ENCODE results near the gene RPS15.

- TF ChIP-seq POLR2A (IDR thresholded peaks at IDR 0.05) (no peak), CTCF (IDR thresholded peaks at IDR 0.05) (no peak)
Measured at GRCh38 chr19:1409204-1410005, 28.8 kb upstream of the RPS15 start.

Data from right lobe of liver (tissue), 4 donors.